GM21367 (cell line): ENCODE results near the gene SKP1.

Experiments
- ATAC-seq: cut with Tn5 transposase; IDR thresholded peaks from one replicate; pipeline ENCODE4 v1.9.1; 2021; ENCODE audit not compliant: unreplicated experiment

Gene SKP1

GRCh38 chr5:134130239-134130945 lies 46.4 kb downstream of the SKP1 start:
- no peak for ATAC-seq

GRCh38 chr5:134129411-134130238 lies 47.1 kb downstream of the SKP1 start:
- no peak for ATAC-seq

- no peak for ATAC-seq
Measured at GRCh38 chr5:134128648-134128995, 48.1 kb downstream of the SKP1 start.

- ATAC-seq = no peak
Measured at GRCh38 chr5:134127988-134128647, 48.6 kb downstream of the SKP1 start.

GRCh38 chr5:134127376-134127861 lies 49.3 kb downstream of the SKP1 start:
- no peak for ATAC-seq

- ATAC-seq = no peak
Measured at GRCh38 chr5:134125039-134126015, 51.4 kb downstream of the SKP1 start.

- no peak for ATAC-seq
Measured at GRCh38 chr5:134124289-134125038, 52.3 kb downstream of the SKP1 start.

GRCh38 chr5:134123360-134123759 lies 53.4 kb downstream of the SKP1 start:
- ATAC-seq = no peak

GRCh38 chr5:134122530-134122929 lies 54.2 kb downstream of the SKP1 start:
- ATAC-seq = no peak

GRCh38 chr5:134120386-134121138 lies 56.2 kb downstream of the SKP1 start:
- no peak for ATAC-seq

- ATAC-seq = no peak
Measured at GRCh38 chr5:134119720-134120119, 57.0 kb downstream of the SKP1 start.

GRCh38 chr5:134118212-134118835 lies 58.4 kb downstream of the SKP1 start:
- no peak for ATAC-seq

- no peak for ATAC-seq
Measured at GRCh38 chr5:134116789-134117761, 59.7 kb downstream of the SKP1 start.

GRCh38 chr5:134116286-134116685 lies 60.5 kb downstream of the SKP1 start:
- ATAC-seq = no peak

GRCh38 chr5:134115806-134116175 lies 61.0 kb downstream of the SKP1 start:
- no peak for ATAC-seq

GRCh38 chr5:134114886-134115805 lies 61.6 kb downstream of the SKP1 start:
- no peak for ATAC-seq
